ENCODE data around the gene UBAP2L.
"Not testable (repeated sequence)": the region's sequence is repeated elsewhere in the genome, so short reads cannot be mapped to it uniquely, and the experiment has no call there.

The UBAP2L gene

DNA sequence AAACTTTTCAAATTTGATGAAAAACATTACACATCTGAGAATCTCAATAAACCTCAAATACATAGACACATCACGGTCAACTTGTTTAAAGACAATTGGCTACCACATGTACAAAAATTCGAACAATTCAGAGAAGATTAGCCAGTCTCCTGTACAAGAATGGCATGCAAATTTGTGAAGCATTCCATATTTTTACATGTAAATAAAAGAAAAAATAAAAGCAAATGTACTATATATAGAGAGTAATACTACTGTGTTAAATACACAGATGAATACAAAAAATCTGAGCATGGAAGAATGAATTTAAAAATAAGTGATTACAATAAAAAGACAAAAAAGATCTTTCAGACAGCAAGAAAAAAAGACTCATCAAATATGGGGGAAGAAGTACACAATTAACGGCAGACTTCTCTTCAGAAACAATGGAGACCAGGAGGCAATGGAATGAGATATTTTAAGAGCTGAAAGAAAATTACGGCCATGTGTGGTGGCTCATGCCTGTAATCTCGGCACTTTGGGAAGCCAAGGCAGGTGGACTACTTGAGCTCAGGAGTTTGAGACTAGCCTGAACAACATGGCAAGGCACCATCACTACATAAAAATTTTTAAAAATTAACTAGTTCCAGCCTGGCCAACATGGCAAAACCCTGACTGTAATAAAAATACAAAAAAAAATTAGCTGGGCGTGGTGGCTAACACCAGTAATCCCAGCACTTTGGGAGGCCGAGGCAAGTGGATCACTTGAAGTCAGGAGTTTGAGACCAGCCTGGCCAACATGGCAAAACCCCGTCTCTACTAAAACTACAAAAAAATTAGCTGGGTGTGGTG, 74.9 kb downstream of the UBAP2L start:
- no peak for TF ChIP-seq CTCF (conservative IDR thresholded peaks at IDR 0.05; ENCODE audit: low read depth, low read length)
- Histone ChIP-seq H3K36me3 (ENCODE audit: insufficient read depth) (no peaks in the 10 kb centered on the region), H4K20me1 (ENCODE audit: insufficient read depth) (no peaks in the 10 kb centered on the region), H3K79me2 (ENCODE audit: insufficient read depth, low read depth) (no peaks in the 10 kb centered on the region), H3K27ac (no peak overlapping the region), H2AFZ (ENCODE audit: low read depth) (no peak overlapping the region), H3K4me3 (IDR thresholded peaks at IDR 0.05; ENCODE audit: insufficient read depth, low read depth, low read length) (no peak overlapping the region), H3K4me1 (ENCODE audit: low read depth, poor library complexity, severe bottlenecking) (no peaks in the 10 kb centered on the region), H3K9ac (no peak overlapping the region), H3K27me3 (ENCODE audit: insufficient read depth, low read depth) (no peaks in the 10 kb centered on the region), H3K4me2 (no peak overlapping the region)

DNA sequence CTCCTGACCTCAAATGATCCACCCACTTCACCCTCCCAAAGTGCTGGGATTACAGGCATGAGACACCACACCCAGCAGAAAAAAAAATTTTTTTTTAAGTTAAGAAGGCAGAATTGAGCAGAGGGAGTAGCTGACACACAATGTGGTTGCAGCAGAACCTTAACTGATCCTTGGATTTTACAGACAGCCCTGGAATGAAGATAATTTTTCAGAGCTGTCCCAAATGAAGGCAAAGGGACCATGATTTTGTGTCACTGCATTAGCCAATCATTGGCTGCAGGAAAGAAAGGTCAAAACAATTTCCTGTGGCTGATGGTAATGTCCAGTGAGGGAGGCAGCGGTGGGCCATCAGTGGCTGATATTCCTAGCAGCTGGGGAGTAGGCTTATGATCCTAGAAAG, 80.8 kb downstream of the UBAP2L start:
- Histone ChIP-seq H3K36me3 (ENCODE audit: insufficient read depth) (no peaks in the 10 kb centered on the region), H3K4me3 (IDR thresholded peaks at IDR 0.05; ENCODE audit: insufficient read depth, low read depth, low read length) (no peak overlapping the region), H3K27me3 (ENCODE audit: insufficient read depth, low read depth) (no peaks in the 10 kb centered on the region), H2AFZ (ENCODE audit: low read depth) (no peak overlapping the region), H3K9ac (no peak overlapping the region), H3K4me1 (ENCODE audit: low read depth, poor library complexity, severe bottlenecking) (no peaks in the 10 kb centered on the region), H3K27ac (no peak overlapping the region), H3K79me2 (ENCODE audit: insufficient read depth, low read depth) (no peaks in the 10 kb centered on the region), H4K20me1 (ENCODE audit: insufficient read depth) (no peaks in the 10 kb centered on the region), H3K4me2 (no peak overlapping the region)
- TF ChIP-seq CTCF (conservative IDR thresholded peaks at IDR 0.05; ENCODE audit: low read depth, low read length): no peak

- Histone ChIP-seq H3K79me2 (ENCODE audit: insufficient read depth, low read depth) (no peaks in the 10 kb centered on the region), H3K4me3 (IDR thresholded peaks at IDR 0.05; ENCODE audit: insufficient read depth, low read depth, low read length) (no peak overlapping the region), H3K4me1 (ENCODE audit: low read depth, poor library complexity, severe bottlenecking) (peaks cover 15% of the 10 kb centered on the region), H3K27ac (no peak overlapping the region), H3K9ac (no peak overlapping the region), H2AFZ (ENCODE audit: low read depth) (no peak overlapping the region), H3K27me3 (ENCODE audit: insufficient read depth, low read depth) (no peaks in the 10 kb centered on the region), H3K36me3 (ENCODE audit: insufficient read depth) (no peaks in the 10 kb centered on the region), H4K20me1 (ENCODE audit: insufficient read depth) (no peaks in the 10 kb centered on the region), H3K4me2 (no peak overlapping the region)
- no peak for TF ChIP-seq CTCF (conservative IDR thresholded peaks at IDR 0.05; ENCODE audit: low read depth, low read length)
These were observed 84.0 kb downstream of the UBAP2L start for GRCh38 chr1:154304664-154305337.

DNA sequence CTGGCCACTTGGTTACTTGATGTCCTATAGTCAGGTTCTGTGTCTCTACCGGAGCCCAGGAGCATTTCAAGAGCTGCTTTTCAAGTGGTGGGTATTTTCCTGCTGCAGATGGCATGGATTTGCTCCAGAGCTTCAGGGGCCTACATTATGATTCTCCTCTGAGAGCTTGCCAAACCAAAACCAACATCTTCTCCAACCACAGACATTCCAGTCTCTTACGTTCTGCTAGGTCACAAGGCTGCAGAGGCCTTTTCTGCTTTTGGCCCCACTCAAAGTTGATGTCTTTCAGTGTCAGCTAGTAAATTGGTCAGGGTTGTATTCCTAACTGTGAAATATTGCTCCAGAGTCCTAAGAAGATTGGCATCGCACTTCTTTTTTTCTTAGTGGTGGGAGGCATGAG, 85.4 kb downstream of the UBAP2L start:
- H3K79me2 ChIP-seq (ENCODE audit: insufficient read depth, low read depth): no peaks in the 10 kb centered on the region
- no peak overlapping the region for H3K27ac ChIP-seq
- H3K4me3 ChIP-seq (IDR thresholded peaks at IDR 0.05; ENCODE audit: insufficient read depth, low read depth, low read length): no peak overlapping the region
- H3K4me1 ChIP-seq (ENCODE audit: low read depth, poor library complexity, severe bottlenecking): peaks cover 15% of the 10 kb centered on the region
- H4K20me1 ChIP-seq (ENCODE audit: insufficient read depth): no peaks in the 10 kb centered on the region
- H2AFZ ChIP-seq (ENCODE audit: low read depth): no peak overlapping the region
- no peaks in the 10 kb centered on the region for H3K27me3 ChIP-seq (ENCODE audit: insufficient read depth, low read depth)
- H3K4me2 ChIP-seq: no peak overlapping the region
- H3K36me3 ChIP-seq (ENCODE audit: insufficient read depth): no peaks in the 10 kb centered on the region
- no peak overlapping the region for H3K9ac ChIP-seq
- TF ChIP-seq CTCF (conservative IDR thresholded peaks at IDR 0.05; ENCODE audit: low read depth, low read length): no peak

DNA sequence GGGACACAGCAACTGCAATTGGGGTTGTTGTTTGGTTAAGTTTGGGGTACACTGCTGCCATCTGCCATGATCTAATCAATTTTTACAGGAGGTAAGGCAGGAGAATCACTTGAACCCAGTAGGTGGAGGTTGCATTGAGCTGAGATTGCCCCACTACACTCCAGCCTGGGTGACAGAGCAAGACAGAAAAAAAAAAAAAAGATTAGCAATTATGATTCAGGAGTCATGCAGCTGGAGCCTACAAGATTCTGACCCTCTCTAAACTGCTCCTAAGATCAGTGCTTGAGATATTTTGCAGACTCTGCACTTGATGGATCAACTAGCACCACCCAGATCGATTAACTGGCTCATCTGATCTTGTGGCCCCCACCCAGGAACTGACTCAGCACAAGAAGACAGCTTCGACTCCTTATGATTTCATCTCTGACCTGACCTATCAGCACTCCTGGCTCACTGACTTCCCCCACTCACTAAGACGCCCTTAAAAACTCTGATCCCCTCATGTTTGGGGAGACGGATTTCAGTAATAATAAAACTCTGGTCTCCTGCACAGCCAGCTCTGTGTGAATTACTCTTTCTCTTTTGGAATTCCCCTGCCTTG, 87.0 kb downstream of the UBAP2L start:
- not testable (repeated sequence) for H3K4me3 ChIP-seq (IDR thresholded peaks at IDR 0.05; ENCODE audit: insufficient read depth, low read depth, low read length); H3K27me3 ChIP-seq (ENCODE audit: insufficient read depth, low read depth); H3K36me3 ChIP-seq (ENCODE audit: insufficient read depth); H3K27ac ChIP-seq; H4K20me1 ChIP-seq (ENCODE audit: insufficient read depth); H3K79me2 ChIP-seq (ENCODE audit: insufficient read depth, low read depth); H3K4me2 ChIP-seq; H3K9ac ChIP-seq
- H2AFZ ChIP-seq (ENCODE audit: low read depth): peak overlapping the region; percentile 1; the same call in 1 of the 2 replicates
- H3K4me1 ChIP-seq (ENCODE audit: low read depth, poor library complexity, severe bottlenecking): peaks cover 15% of the 10 kb centered on the region

GRCh38 chr1:154309136-154309535, 88.4 kb downstream of the UBAP2L start:
- not testable (repeated sequence) for H3K4me2 ChIP-seq; H3K4me3 ChIP-seq (IDR thresholded peaks at IDR 0.05; ENCODE audit: insufficient read depth, low read depth, low read length); H3K36me3 ChIP-seq (ENCODE audit: insufficient read depth); H3K9ac ChIP-seq; H3K27ac ChIP-seq; H2AFZ ChIP-seq (ENCODE audit: low read depth); H3K79me2 ChIP-seq (ENCODE audit: insufficient read depth, low read depth); H4K20me1 ChIP-seq (ENCODE audit: insufficient read depth); H3K27me3 ChIP-seq (ENCODE audit: insufficient read depth, low read depth)
- H3K4me1 ChIP-seq (ENCODE audit: low read depth, poor library complexity, severe bottlenecking): peaks cover 15% of the 10 kb centered on the region

Data from KMS-11 (cell line).